ENCODE results near the gene KCNG2. TPM values are rescaled to one million over a fixed set of nuclear protein-coding genes. Genes with fewer than 3 reads are reported as not detected.

The KCNG2 gene
- total and polyA plus RNA-seq, 10 of the 15 experiments (the other 5 are each of a cell fraction or from before 2014, with no cell fraction given), result 0.20 to 0.23 TPM; not detected in 8

GRCh38 chr18:79868168-79868784 is 70.5 kb downstream of the KCNG2 start:
- no peak overlapping the region for H3K4me2 ChIP-seq (ENCODE audit: control insufficient read depth, insufficient read depth)
- ChIA-PET CTCF (no interaction called here), POLR2A (no interaction called here), SMC1A (ENCODE audit: uncharacterized antibody, unreplicated experiment) (no interaction called here), RAD21 (ENCODE audit: unreplicated experiment) (no interaction called here)
- H3K4me3 ChIP-seq, result no peak overlapping the region
- no peaks in the 10 kb centered on the region for H3K4me1 ChIP-seq (ENCODE audit: control insufficient read depth, insufficient read depth, low read length)
- intact Hi-C loops (cut with micrococcal nuclease; ENCODE audit: unreplicated experiment) (no loop called here), in situ Hi-C loops (cut with MboI) (no loop called here)
- no peak overlapping the region for H3K9ac ChIP-seq (ENCODE audit: control insufficient read depth, insufficient read depth, low read length)
- ATAC-seq (no peak), DNase-seq (ENCODE audit: low read depth, low spot score) (no peak), FAIRE-seq (no peak)
- WGBS (ENCODE audit: insufficient coverage, insufficient replicate concordance, low lambda C conversion rate, missing lambda C conversion rate), result 65% methylated on average over 29 of the region's 29 CpGs
- no peaks in the 10 kb centered on the region for H3K36me3 ChIP-seq (ENCODE audit: control insufficient read depth in 2 of 2, insufficient read depth in 2 of 2, low read length in 1 of 2)
- no peaks in the 10 kb centered on the region for H4K20me1 ChIP-seq (ENCODE audit: control insufficient read depth, insufficient read depth)
- no peak overlapping the region for H2AFZ ChIP-seq (ENCODE audit: control insufficient read depth, low read depth, low read length)
- no peaks in the 10 kb centered on the region for H3K79me2 ChIP-seq (ENCODE audit: control insufficient read depth, insufficient read depth, low read length)
- BruUV-seq (replicated peaks), result no TSS peak
- no peak overlapping the region for H3K27ac ChIP-seq (ENCODE audit: control insufficient read depth, insufficient read depth)
- H3K9me3 ChIP-seq (replicated peaks; ENCODE audit: control insufficient read depth, insufficient read depth, low read length), result no peaks in the 10 kb centered on the region; the same call in 2 of the 3 replicates
- TF ChIP-seq HCFC1 (IDR thresholded peaks at IDR 0.05; ENCODE audit: low read length), result no peak
- no peak for TF ChIP-seq HDAC6 (IDR thresholded peaks at IDR 0.05; ENCODE audit: unreplicated experiment)
- H3K27me3 ChIP-seq (replicated peaks in 1 of 2; ENCODE audit: control insufficient read depth in 2 of 2, insufficient read depth in 2 of 2, low read length in 1 of 2), result no peaks in the 10 kb centered on the region

- Histone ChIP-seq H3K9ac (ENCODE audit: control insufficient read depth, insufficient read depth, low read length) (no peak overlapping the region), H3K9me3 (replicated peaks; ENCODE audit: control insufficient read depth, insufficient read depth, low read length) (no peaks in the 10 kb centered on the region; the same call in 2 of the 3 replicates), H3K4me3 (no peak overlapping the region), H3K79me2 (ENCODE audit: control insufficient read depth, insufficient read depth, low read length) (no peaks in the 10 kb centered on the region), H3K4me1 (ENCODE audit: control insufficient read depth, insufficient read depth, low read length) (no peaks in the 10 kb centered on the region), H4K20me1 (ENCODE audit: control insufficient read depth, insufficient read depth) (no peaks in the 10 kb centered on the region), H2AFZ (ENCODE audit: control insufficient read depth, low read depth, low read length) (no peak overlapping the region), H3K27ac (ENCODE audit: control insufficient read depth, insufficient read depth) (no peak overlapping the region), H3K36me3 (ENCODE audit: control insufficient read depth in 2 of 2, insufficient read depth in 2 of 2, low read length in 1 of 2) (no peaks in the 10 kb centered on the region), H3K27me3 (replicated peaks in 1 of 2; ENCODE audit: control insufficient read depth in 2 of 2, insufficient read depth in 2 of 2, low read length in 1 of 2) (no peaks in the 10 kb centered on the region), H3K4me2 (ENCODE audit: control insufficient read depth, insufficient read depth) (no peak overlapping the region)
- ChIA-PET CTCF (no interaction called here), POLR2A (no interaction called here), SMC1A (ENCODE audit: uncharacterized antibody, unreplicated experiment) (no interaction called here), RAD21 (ENCODE audit: unreplicated experiment) (no interaction called here)
- no peak for DNase-seq (ENCODE audit: low read depth, low spot score)
- in situ Hi-C loops (cut with MboI) (no loop called here), intact Hi-C loops (cut with micrococcal nuclease; ENCODE audit: unreplicated experiment) (no loop called here)
- 52% methylated on average over 32 of the region's 32 CpGs for WGBS (ENCODE audit: insufficient coverage, insufficient replicate concordance, low lambda C conversion rate, missing lambda C conversion rate)
- BruUV-seq (replicated peaks), result no TSS peak
- no peak for TF ChIP-seq IRF5 (IDR thresholded peaks at IDR 0.05; ENCODE audit: borderline replicate concordance)
- TF ChIP-seq HDAC6 (IDR thresholded peaks at IDR 0.05; ENCODE audit: unreplicated experiment), result no peak
- FAIRE-seq, result no peak
- no peak for ATAC-seq
Measured at GRCh38 chr18:79868811-79869541, 71.2 kb downstream of the KCNG2 start.

All from GM12878 (cell line).